GM19238 (cell line): ENCODE results near the gene CACNG5.

Experiments used
- DNase-seq: peaks from one replicate; pipeline ENCODE4 v3.0.0; 2011; ENCODE audit warnings: low spot score; ENCODE audit not compliant: insufficient read length

Gene CACNG5

GRCh38 chr17:66822009-66822408 lies 12.9 kb upstream of the CACNG5 start:
- DNase-seq = no peak

- DNase-seq = no peak
Observed at GRCh38 chr17:66826856-66827255, 8.1 kb upstream of the CACNG5 start.

DNA sequence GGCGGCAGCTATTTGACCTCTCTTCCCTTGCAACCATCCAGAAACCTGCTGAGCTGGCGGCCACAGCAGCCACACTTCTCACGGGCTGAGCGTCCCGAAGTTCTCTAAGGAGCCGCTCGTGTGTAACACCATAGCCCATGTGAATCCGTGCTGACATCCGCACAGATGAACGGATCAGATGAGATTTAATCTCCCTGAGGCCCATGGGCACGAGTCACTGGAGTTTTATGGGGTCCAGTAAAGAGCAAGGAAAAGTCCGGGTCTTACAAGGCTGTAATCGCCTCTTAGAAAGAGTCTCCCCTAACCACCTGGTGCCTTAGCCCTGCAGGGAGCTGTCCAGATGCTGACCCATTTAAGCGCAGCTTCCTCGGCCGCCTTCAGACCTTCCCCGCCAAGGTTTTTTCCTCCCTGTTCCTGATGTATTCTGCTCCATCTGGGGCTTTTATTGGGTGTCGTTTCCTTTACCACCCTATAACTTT lies 5.5 kb upstream of the CACNG5 start:
- DNase-seq = peak; percentile 29

DNA sequence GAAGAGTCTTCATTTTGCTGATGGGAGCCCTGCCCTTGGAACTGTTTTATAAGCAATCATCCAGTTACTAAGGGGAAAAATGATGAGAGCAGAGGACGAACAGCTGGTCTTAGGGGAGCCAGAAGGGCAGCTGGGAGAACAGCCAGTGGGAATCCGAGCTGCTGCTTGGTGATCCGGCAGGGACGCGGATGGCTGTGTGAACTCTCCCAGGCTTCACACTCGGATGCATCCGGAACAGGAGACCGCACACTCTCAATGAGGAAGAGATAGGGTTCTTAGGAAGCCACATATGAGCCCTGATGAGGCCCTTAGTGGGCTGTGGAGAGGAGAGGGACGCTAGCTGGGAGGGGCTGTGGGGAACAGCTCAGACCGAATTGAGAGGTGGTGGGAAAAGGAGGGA lies 5.0 kb upstream of the CACNG5 start:
- no peak for DNase-seq

DNA sequence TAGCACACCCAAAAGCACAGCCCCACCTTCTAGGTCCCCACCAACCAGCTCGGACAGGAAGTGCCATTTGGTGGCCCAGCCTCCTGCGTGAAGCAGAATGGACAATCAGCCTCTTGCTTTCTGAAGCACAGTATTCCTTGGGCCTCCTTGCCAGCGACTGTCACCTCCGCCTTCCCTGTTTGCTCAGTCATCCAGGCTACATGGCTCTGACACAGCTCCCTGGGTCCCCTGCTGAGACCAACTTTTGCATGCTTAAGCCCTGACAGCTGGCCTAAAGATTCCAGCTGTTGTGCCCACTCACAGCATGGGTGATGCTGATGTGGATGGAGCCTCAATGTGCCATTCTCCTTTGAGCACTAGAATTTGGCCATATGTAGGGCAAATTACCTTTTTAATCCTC lies 4.5 kb upstream of the CACNG5 start:
- DNase-seq = no peak

- no peak for DNase-seq
Observed at GRCh38 chr17:66831383-66832210, 3.3 kb upstream of the CACNG5 start.

- DNase-seq = no peak
Observed at GRCh38 chr17:66833201-66833600, 1.7 kb upstream of the CACNG5 start.

- DNase-seq = no peak
Observed at GRCh38 chr17:66834426-66834918, 445 bp upstream of the CACNG5 start.

- DNase-seq = no peak
Observed at GRCh38 chr17:66835476-66835875, 559 bp downstream of the CACNG5 start.

DNA sequence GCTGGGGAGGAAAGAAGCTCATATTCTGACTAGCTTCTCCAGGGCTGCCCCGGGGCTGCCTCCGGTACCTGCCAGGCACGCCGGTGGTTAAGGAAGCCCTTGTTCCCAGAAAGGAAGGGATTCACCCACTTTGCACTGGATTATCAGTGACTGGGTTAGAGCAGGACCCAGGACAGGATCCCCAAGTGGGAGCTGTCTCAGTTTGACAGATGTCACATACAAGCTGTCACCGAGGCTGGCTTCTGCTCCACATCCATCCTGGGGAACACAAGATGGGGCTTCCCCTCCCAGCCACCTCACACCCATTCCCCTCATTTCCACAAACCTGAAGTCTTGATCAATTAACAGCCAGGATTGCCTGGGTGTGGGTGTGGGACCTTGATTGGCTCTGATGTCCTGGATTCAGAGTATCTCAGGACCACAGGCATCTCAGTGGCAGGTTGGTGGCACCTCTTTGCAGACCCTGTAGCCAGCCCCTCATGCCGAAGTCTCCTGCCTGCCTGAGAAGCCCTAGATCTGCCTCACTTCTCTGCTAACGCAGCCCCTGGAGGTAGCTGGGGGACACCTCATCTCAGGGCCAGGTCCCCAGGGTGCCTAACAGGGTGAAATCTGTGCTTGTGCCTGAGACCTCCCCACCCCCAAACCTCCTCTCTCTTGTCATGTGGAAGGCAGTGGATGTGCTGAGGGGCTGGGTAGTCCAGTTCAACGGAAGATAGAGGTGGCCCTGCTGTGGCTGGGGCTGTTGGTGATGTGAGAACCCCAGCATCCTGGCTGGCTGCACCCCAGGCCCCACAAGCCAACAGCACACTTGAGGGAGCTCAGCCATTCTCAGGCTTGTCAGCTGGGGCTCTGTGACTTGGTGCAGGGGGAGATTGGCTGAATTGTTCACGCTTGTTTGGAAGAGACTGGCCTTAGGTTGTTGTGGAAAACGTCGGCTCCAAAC lies 1.4 kb downstream of the CACNG5 start:
- no peak for DNase-seq

DNA sequence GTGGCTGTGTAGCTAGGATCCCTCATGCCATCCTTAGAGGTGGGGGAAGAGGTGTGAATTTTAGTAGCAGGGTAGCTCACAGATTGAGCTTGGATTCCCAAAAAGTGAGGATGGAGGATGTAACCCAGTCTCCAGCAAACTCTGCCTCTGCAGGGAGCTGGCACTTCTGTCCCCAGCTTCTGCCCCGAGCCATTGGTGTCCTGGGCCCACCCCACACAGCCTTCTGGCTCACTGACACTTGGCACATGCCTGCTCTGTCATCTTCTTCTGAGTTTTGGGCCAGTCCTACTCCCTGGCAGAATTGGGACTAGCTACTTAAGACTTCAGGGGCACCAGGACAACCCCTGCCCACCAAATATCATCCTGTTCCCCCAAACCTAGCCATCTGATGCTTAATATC lies 2.3 kb downstream of the CACNG5 start:
- DNase-seq = no peak

- no peak for DNase-seq
Observed at GRCh38 chr17:66837885-66838665, 3.2 kb downstream of the CACNG5 start.

- no peak for DNase-seq
Observed at GRCh38 chr17:66839616-66840015, 4.7 kb downstream of the CACNG5 start.

GRCh38 chr17:66840061-66840460 lies 5.1 kb downstream of the CACNG5 start:
- no peak for DNase-seq

GRCh38 chr17:66841328-66841727 lies 6.4 kb downstream of the CACNG5 start:
- no peak for DNase-seq

GRCh38 chr17:66841744-66842143 lies 6.8 kb downstream of the CACNG5 start:
- DNase-seq = no peak

DNA sequence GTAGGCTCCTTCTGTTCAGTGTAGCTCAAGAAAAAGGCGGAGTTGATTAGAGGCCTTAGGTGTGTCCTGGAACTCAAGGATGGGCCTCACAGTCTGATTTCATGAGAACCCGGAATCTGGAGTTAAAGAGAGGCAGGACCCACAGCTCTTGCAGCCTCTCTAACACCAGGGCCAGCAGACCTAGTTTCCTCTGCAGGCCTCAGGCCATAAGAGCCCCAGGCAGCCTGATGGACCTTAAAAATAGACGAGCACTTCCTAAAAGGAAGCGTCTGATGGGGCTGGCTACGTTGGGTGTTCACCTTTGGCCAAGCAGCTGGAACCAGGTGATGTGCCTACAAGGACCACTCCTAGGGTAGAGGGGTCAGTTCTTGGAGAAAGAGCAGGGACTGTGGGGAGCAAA lies 7.6 kb downstream of the CACNG5 start:
- DNase-seq = no peak

DNA sequence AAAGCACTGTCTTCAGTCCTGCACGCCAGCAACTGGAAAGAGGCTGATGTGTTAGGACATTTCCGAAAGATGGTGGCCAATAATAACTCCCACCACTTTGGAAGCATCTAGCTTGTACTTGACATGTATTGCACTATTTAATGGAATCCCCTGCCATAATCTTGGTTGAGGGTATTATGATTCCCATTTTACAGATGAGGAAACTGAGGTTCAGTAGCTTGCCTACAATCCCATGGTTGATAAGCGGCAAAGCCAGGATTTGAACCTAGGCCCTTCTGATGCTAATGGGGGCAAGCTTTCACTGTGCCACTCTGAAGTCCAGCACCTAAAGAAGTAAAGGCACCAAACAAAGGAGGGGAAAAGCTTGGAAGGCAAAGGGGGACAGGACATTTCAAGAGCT lies 8.0 kb downstream of the CACNG5 start:
- no peak for DNase-seq

GRCh38 chr17:66843627-66844026 lies 8.7 kb downstream of the CACNG5 start:
- no peak for DNase-seq

DNA sequence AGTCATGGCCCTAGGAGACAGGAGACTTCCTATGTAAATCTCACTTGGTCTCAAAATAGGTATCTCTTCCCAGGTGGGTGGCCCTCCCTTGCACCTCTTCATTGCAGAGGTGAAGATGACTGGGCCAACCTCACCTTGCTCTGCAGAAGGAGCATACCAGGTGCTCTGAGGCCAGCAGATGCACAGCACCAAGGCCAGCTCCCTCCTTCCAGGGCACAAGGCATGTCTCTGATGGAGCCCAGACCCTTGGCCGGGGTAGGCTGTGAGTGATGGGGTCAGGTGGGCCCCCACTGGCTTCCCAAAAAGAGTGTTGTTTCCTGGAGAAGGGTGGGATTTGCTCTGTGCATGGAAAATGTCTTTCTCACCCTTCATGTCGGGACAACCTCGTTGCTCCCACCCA lies 12.8 kb downstream of the CACNG5 start:
- no peak for DNase-seq

DNA sequence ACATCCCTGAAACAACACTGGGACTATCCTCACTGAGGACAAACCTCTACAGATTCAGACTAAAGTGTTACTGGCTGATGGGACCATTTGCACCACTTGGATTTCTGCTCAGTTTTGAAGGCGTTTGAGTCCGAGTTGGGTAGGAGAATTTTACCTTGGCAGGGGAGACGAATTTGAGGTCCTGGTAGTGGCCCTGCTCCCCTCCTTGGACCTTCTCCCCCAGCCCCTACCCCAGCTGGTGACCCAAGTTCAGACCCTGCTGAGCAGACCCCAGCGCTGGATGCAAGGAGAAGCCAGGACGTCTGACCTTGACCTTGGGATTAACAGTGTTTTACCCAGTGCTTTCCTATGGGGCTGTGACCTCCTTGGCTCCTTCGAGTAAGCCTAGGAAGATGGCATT lies 13.6 kb downstream of the CACNG5 start:
- DNase-seq = no peak
